ENCODE results near the gene ZNF143. TPM values are rescaled to one million over a fixed set of nuclear protein-coding genes. Genes with fewer than 3 reads are reported as not detected.

ZNF143 gene
- total and polyA plus RNA-seq, 8 donors = 5.3 to 18.9 (median 11.9) TPM

DNA sequence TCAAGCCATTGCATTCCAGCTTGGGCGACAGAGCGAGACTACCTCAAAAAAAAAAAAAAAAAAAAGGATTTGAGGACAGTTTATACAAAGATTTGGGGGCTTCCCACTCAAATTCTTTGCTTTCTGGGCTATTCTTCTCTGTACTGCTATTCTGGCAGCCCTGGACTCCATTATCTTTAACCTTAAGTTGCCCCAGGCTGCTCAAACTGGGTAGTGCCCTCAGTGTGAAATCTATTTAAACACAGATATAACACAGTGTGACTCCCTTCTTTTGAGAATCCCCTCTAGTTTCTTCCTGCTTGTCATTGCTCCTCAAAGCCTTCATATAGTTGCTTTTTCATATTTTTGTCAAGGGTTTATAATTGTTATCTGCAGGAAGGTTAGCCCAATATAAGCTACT, 63.2 kb downstream of the ZNF143 start:
- Histone ChIP-seq H3K4me1 (peaks cover 0 to 3% (median 0%) of the 10 kb centered on the region in 3 donors), H3K4me3 (no peak overlapping the region), H3K9me3 (no peaks in the 10 kb centered on the region), H3K27me3 (no peaks in the 10 kb centered on the region), H3K36me3 (peaks cover 0 to 3% (median 0%) of the 10 kb centered on the region in 3 donors), H3K27ac (no peak overlapping the region)
- DNase-seq (no peak), FAIRE-seq (no peak), ATAC-seq (no peak)
- 95 to 100% methylated on average over 2 of the region's 2 CpGs for WGBS, 2 donors
- TF ChIP-seq, protein P1, sequence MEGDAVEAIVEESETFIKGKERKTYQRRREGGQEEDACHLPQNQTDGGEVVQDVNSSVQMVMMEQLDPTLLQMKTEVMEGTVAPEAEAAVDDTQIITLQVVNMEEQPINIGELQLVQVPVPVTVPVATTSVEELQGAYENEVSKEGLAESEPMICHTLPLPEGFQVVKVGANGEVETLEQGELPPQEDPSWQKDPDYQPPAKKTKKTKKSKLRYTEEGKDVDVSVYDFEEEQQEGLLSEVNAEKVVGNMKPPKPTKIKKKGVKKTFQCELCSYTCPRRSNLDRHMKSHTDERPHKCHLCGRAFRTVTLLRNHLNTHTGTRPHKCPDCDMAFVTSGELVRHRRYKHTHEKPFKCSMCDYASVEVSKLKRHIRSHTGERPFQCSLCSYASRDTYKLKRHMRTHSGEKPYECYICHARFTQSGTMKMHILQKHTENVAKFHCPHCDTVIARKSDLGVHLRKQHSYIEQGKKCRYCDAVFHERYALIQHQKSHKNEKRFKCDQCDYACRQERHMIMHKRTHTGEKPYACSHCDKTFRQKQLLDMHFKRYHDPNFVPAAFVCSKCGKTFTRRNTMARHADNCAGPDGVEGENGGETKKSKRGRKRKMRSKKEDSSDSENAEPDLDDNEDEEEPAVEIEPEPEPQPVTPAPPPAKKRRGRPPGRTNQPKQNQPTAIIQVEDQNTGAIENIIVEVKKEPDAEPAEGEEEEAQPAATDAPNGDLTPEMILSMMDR (IDR thresholded peaks at IDR 0.05) = no peak
- intact Hi-C loops (cut with DNase I) = no loop called here

DNA sequence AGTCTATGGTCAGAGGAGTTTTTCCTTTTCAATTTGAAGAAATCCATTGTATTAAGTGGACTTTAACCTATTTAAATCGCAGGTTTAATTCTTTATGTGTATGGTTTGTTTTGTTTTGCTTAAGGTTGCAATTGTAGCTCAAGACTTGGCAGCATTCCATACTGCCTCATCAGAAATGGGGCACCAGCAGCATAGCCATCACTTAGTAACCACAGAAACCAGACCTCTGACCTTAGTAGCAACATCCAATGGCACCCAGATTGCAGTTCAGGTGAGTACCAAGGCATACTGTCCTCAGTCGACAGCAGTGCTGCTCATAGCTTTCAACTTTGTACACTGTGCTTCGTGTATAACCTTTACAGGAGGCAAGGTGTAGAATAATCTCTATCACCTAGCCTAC, 64.3 kb downstream of the ZNF143 start:
- no peak for ATAC-seq
- Histone ChIP-seq H3K36me3 (peaks cover 0 to 3% (median 0%) of the 10 kb centered on the region in 3 donors), H3K27ac (no peak overlapping the region), H3K4me1 (peaks cover 0 to 7% (median 3%) of the 10 kb centered on the region in 3 donors), H3K27me3 (no peaks in the 10 kb centered on the region), H3K4me3 (no peak overlapping the region), H3K9me3 (no peaks in the 10 kb centered on the region)
- WGBS, 2 donors = 78 to 84% methylated on average over 3 of the region's 3 CpGs
- intact Hi-C loops (cut with DNase I) = no loop called here
- no peak for DNase-seq
- FAIRE-seq = no peak
- TF ChIP-seq, protein P1 (IDR thresholded peaks at IDR 0.05) = no peak

DNA sequence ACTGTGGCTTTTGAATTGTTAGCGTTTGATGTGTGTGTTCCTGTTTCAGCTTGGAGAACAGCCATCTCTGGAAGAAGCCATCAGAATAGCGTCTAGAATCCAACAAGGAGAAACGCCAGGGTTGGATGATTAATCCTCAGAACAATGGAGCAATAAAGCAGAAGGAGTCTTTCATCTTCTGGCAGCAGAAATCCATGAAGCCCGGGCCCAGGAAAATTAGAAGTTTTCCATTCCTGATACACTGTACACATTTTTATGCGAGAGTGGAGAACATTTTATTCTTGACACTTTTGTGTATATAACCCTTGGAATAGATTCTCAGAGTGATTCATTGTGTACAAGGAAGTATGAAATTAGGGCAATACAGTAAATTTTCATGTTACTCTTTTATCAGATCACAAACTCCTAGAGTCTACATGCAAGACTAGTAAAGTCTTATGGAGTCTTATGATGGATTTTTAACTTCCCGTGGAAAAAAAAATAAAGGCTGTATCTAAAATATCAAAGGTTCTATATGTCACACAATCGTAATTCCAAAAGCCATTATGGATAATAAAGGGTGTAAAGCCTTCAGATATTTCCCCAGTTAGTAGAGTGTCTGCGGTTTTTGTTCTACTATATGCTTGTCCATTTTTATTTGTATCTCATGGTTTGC, 66.8 kb downstream of the ZNF143 start:
- Histone ChIP-seq H3K9me3 (no peaks in the 10 kb centered on the region), H3K4me1 (peaks cover 0 to 7% (median 3%) of the 10 kb centered on the region in 3 donors), H3K4me3 (no peak overlapping the region), H3K27me3 (no peaks in the 10 kb centered on the region), H3K27ac (peak overlapping the region in 2 of 4 donors; percentile 7 to 27), H3K36me3 (peaks cover 0 to 3% (median 0%) of the 10 kb centered on the region in 3 donors)
- FAIRE-seq = peak; percentile 80
- no peak for DNase-seq
- TF ChIP-seq, protein P1 (IDR thresholded peaks at IDR 0.05) = no peak
- WGBS, 2 donors = 64 to 67% methylated on average over 8 of the region's 8 CpGs
- intact Hi-C loops (cut with DNase I) = no loop called here
- peak in 2 of 4 donors; percentile 31 to 53 for ATAC-seq

GRCh38 chr11:9528136-9528501, 67.3 kb downstream of the ZNF143 start:
- no peaks in the 10 kb centered on the region for H3K9me3 ChIP-seq
- WGBS, 2 donors = 91 to 98% methylated on average over 1 of the region's 1 CpG
- H3K4me1 ChIP-seq = peaks cover 0 to 7% (median 3%) of the 10 kb centered on the region in 3 donors
- peaks cover 0 to 3% (median 0%) of the 10 kb centered on the region in 3 donors for H3K36me3 ChIP-seq
- H3K4me3 ChIP-seq = no peak overlapping the region
- TF ChIP-seq, protein P1 (IDR thresholded peaks at IDR 0.05) = no peak
- no peak overlapping the region for H3K27ac ChIP-seq
- FAIRE-seq = no peak
- no peak for DNase-seq
- intact Hi-C loops (cut with DNase I) = no loop called here
- H3K27me3 ChIP-seq = no peaks in the 10 kb centered on the region
- ATAC-seq = no peak
